SH-SY5Y (cell line): ENCODE data around the gene GRIK3.

Experiments used
- GATA2 ChIP-seq: IDR thresholded peaks from 2 replicates; pipeline ENCODE4 v1.6.1; 2011; ENCODE audit warnings: mild to moderate bottlenecking, low read depth, low read length
- GATA3 ChIP-seq: IDR thresholded peaks from 2 replicates; pipeline ENCODE4 v1.6.1; 2011; ENCODE audit warnings: low read depth, mild to moderate bottlenecking, low read length, moderate library complexity

DNA sequence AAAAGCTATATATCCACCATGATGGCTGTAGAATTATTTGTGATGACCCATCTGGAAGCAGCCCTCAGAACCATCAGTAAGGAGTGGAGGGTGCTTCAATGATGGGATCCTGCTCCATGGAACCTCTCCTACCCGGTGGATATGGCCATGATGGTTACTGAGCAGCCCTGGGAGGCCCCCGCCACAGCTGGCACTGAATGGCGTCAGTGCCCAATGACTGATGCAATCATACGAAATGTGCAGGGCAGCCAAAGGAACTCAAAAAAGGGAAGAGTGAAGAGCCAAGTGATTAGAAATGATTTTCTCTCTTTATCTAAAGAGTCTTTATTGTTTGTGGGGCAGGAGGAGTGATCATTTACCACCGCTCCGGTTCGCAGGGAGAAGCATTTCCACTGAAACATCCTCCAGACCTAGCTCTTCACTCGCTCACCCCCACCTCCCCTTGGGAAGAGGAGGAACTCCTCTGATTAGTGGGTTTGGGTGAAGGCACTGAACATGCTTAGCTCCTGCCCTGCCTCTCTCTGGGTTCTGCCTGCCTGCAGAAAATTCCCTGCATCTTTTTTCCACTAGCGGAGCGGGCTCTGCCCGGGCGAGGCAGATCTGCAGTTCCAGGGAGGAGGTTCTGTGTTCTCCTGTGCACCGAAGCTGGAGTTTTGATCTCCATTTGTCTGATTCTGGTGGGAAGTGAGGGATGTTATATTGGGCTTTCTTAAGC lies 260.3 kb downstream of the GRIK3 start:
- TF ChIP-seq GATA2 (no peak), GATA3 (no peak)
